HG03039 (cell line): ENCODE data around the gene SERPINA1.
"Not testable (repeated sequence)": the region's sequence is repeated elsewhere in the genome, so short reads cannot be mapped to it uniquely, and the experiment has no call there.

Experiments
- ATAC-seq: cut with Tn5 transposase; IDR thresholded peaks from one replicate; pipeline ENCODE4 v1.9.1; 2021; ENCODE audit warnings: mild to moderate bottlenecking, moderate library complexity; ENCODE audit not compliant: unreplicated experiment

SERPINA1 gene

DNA sequence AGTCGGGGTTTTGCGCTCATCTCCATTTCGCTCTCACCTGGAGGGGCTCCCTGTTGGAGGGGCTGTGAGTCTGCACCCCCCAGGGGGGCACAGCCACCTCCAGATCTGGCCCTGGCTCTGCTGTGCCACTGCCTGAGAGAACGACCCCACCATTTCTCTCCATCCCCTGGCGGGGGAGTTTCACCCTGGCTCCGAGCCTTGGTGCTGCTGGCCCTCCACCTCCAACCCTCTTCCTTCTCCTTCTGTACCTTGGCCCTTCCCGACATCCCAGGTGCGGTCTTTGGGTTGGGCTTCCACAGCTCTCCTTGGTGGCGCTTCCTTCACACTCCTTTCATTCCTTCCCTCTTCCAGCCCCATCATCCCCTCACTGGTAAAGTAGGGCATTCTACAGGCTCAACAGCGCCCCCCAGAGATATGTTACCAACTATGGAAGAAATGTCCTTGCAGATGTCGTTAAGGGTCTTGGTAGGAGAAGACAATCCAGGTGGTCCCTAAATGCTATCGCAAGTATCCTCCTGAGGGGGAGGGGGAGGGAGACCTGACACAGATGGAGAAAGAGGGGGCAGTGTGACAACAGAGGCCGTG, 16.3 kb downstream of the SERPINA1 start:
- no peak for ATAC-seq

DNA sequence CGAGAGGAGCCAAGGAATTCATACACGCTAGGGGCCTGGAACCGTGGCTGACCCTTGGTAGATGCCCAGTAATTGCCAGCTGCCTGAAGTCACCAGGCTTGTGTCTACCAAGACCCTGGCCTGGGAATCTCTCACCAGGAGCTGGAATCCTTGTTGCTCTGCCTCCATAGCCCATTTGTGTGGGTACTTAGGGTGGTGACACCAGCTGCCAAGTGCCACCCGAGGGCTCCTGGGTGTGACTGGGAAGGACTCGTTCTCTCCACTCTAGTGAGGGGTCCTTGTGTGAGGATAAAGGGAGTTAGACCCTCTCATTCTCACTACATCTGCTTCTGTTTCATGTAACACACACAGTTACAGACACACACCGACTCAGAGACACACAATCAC, 17.9 kb downstream of the SERPINA1 start:
- ATAC-seq = no peak

DNA sequence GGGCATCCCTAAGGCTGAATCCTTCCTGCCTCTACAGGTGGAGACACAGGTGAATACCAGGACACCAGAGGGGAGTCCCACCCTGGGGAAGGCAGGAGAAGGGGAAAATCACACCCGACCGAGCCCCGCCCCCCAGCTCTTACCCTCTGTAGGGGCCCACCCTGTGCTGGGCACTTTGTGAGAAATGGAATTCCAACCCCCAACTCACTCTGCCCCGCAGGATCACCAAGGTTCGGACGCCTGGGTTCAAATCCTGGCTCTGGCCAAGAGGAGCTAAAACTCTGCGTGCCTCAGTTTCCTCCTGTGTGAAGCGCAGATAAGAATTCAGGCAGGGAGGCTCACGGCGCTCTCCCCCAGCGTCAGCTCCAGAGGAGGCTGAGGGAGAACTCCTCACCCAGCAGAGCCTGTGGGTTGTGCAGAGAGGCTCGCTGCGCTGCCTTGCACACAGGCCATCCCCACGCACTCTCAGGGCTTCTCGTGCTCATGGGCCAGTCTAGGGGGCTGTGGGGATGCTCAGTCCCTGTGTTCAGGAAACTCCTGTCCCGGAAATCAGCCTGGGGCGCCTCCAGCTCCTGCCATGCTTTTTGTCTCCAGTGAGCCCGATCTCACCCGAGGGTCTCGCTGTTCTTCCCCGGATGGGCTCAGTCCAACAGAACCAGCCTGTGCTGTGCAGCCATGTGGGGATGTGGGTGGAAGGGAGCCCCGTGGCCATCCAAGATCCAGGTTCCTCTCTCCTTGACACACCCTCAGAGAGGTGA, 18.5 kb downstream of the SERPINA1 start:
- not testable (repeated sequence) for ATAC-seq

DNA sequence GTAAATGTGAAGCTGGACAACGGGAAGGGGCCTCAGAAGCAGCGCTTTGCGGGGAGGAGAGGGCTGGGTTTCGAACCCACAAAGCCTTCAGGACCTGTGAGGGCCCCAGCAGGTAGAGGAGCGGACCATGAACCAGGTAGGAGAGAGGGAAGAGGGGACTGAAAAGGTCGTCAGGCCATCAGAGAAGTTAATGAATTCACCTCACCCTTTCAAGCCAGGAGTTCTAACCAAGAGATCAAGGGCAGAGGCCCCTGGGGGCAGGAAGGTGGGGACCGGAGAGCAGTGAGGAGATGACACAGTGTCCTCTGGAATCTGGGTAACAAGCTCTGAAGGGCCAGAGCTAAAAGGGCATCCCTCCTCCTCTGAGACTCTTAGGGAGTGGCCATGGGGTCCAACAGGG, 19.4 kb downstream of the SERPINA1 start:
- no peak for ATAC-seq

DNA sequence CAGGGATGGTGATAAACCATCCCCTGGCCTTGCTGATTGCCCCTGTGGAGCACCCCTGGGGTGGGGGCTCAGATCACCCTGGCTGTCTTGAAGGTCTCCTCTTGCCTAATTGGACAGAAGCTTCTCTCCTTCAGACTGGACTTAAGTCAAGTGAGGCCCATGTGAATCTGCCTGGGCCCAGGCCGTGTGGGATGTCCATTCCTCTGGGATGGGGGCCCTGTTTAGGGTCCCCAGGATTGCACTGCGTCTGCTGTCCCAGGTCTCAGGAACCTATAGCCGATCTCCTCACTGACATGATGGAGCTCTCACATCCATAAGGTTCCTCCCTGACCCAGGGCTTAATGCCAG, 20.2 kb downstream of the SERPINA1 start:
- no peak for ATAC-seq

DNA sequence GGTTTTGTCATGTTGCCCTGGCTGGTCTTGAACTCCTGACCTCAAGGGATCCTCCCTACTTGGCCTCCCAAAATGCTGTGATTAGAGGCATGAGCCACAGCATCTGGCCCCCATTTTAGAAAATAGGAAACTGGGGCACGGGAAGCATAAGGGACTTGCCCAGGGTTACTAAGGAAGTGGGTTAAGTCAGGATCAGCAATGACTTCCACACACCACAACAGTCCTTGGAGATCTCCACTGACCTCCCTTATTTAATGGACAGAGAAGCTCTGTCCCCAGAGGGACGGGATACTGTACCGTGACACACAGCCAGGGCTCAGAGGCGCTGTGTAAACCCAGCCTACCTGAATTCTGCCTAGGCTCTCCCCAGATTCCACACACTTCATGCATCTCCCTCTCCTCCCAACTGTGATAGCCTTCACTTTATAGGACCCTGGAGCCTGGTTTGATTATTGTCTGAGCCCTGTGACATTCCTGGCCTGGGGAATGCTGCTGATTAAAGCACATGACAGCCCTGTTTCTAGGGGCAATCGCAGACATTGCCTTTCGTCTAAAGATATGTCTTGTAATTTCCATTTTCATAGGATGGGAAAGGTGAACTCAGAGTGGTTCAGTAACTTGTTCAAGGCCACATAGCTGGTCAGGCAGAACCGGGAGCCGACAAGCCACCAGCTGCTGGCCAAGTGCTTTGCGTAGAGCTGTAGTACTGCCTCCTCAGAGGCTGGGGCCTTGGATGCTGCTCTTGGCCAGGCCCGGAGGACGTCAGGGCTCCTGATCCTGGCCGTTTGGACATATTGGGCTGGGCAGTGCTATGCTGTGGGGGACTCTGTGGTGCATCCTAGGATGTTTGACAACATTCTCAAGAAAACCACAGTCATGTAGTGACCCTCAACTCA, 20.8 kb downstream of the SERPINA1 start:
- no peak for ATAC-seq

DNA sequence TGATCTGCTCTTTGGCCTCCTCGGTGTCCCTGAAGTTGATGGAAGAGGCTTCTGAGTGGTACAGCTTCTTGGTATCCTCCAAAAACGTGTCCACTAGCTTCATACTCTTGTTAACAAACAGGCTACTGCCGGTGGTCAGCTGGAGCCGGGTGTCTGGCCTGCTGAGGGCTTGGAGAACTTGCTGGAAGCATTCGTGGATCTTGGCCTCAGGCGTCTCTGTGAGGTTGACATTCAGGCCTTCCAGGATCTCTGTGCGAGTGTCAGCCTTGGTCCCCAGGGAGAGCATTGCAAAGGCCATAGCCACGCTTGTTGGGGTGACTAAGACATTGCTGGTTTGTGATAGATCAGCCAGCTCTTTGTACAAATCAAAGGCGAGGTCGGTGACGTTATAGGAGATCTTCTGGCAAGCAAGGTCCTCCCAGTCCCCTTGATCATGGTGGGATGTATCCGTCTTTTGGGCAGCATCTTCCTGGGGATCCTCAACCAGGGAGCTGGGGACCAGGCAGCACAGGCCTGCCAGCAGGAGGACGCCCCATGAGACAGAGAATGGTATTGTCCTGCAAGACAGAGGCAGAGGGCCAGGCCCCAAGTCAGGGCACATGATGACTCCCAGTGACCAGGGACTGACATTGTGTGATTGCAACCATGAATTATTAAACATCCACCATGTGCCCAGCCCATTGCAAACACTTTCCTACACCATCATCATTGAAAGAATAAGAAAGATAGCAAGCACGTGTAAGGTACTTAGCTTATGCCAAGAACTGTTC, 22.1 kb downstream of the SERPINA1 start, which contains the start of gene SERPINA2:
Gene SERPINA2 (minus strand): TSS at position 553 of the 770 bp plus-strand sequence.
- ATAC-seq = no peak

DNA sequence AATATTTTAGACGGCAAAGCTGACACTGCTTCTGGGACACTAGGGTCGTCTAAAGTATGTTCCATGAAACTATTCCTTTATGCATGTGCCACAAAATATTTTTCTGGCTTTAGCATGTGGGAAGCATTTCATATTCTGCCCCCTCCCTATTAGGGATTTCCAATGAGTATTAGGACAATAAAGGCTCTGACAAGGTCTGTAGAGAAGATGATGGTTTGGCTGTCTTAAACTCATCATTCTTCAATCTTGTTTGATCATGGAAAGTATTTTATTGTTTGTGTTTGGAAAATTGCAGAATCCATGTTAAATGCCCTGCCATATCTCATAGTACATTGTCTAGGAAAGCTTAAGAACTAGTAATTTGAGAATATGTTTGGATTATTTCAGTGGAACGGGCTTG, 22.8 kb downstream of the SERPINA1 start:
- no peak for ATAC-seq

DNA sequence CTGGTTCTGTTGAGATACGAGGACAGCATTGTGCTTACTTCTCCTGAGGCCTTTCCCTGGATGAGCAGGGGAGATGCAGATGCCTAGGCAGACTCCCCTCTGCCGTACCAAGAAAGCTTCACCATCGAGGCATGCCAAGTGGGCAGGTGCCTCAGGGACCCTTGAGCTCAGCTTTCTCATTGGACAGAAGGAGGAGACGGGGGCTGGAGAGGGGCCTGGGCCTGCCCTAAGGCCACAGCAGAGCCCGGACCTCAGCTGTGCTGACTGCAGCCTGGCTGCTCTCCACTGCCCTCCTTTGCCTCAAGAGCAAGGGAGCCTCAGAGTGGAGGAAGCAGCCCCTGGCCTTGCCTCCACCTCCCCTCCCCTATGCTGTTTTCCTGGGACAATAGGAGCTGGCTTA, 23.4 kb downstream of the SERPINA1 start:
- ATAC-seq = no peak

DNA sequence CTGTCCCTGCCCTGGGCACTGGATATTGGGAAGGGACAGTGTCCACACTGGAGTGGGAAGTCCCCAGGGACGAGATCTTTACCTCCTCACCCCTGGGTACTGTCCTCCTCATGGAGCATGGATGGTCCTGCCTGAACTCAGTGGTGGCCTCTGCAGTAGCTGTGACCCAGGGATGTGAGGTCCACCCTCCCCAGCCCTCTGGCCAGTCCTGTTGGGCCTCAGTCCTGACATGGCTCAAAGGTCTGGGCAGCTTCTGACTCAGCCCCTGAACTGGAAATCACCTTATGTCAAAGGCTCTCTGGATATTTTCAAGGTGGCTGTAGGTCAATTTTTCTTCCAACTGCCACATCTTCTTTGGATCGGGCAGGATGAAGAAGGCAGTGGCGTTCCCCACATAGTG, 24.4 kb downstream of the SERPINA1 start:
- no peak for ATAC-seq

DNA sequence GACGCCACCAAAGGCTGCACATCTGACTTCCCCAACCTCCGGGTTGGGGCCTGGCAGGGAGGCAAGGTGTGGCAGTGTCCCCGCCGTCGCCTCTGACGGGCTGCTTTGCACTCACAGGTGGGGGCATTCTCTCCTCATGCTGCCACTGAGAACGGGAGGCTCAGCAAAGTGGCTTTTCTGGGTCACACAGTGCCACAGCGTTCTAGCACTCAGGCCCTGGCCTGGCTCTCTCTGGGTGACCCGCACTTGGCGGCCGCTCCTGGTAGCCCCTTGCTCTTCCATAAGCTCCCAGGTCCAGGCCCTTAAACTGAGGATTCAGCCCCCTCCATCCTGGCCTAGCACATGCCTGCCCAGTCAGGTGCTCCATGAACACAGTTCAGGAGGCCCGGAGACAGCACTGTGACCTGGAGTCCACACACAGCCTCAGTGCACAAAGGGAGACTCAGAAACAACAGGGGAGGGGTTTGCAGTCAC, 25.2 kb downstream of the SERPINA1 start:
- ATAC-seq = no peak

DNA sequence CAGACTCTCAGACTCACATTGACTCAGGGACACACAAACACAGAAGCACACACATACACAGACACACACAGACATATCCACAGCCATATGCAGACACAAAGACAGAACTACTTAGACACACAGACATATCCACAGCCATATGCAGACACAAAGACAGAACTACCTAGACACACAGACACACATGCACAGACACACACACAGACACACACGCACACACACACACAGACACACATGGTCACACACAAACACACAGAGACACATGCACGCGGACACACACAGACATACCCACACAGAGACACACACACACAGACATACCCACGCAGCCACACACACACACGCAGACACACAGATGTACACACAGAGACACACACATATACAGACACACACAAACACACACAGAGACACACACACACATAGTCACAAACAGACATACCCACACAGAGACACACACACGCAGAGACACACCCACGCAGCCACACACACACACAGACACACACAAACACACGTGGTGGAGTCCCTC, 25.7 kb downstream of the SERPINA1 start:
- no peak for ATAC-seq

DNA sequence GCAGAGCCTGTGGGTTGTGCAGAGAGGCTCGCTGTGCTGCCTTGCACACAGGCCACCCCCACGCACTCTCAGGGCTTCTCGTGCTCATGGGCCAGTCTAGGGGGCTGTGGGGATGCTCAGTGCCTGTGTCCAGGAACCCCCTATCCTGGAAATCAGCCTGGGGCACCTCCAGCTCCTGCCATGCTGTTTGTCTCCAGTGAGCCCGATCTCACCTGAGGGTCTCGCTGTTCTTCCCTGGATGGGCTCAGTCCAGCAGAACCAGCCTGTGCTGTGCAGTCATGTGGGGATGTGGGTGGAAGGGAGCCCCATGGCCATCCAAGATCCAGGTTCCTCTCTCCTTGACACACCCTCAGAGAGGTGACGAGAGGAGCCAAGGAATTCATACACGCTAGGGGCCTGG, 26.7 kb downstream of the SERPINA1 start:
- no peak for ATAC-seq

DNA sequence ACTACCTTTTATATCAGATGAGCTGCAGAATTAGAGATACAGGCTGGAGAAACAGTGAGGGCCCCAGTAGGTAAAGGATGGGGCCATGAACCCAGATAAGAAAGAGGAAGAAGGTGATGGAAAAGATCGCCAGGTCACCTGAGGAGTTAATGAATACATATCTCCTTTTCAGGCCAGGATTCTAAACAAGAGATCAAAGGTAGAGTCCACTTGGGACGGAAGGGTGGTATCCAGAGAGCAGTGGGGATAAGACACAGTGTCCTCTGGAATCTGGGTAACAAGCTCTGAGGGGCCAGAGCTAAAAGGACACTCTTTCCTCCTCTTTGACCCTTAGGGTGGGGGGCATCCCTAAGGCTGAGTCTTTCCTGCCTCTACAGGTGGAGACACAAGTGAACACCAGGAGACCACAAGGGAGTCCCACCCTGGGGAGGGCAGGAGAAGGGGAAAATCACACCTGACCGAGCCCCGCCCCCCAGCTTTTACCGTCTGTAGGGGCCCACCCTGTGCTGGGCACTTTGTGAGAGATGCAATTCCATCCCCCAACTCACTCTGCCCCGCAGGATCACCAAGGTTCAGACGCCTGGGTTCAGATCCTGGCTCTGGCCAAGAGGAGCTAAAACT, 27.3 kb downstream of the SERPINA1 start:
- no peak for ATAC-seq

DNA sequence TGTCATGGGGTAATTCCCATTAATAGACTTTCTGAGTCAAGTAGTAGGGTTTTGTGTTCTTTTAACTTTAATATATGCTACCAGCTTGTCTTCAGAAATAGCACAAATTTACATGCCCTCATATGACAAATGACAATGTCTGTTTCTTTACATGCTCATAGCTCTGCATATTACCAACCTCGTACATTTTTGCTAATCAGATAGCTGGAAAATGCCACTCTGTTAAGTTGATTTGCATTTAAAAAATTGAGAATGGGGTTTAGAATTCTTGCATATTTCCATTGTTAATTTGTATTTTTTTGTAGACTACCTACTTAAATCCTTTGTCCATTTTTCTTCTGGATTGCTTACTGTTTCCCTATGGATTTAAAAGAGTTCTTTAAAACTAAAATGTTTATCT, 31.2 kb downstream of the SERPINA1 start:
- no peak for ATAC-seq

DNA sequence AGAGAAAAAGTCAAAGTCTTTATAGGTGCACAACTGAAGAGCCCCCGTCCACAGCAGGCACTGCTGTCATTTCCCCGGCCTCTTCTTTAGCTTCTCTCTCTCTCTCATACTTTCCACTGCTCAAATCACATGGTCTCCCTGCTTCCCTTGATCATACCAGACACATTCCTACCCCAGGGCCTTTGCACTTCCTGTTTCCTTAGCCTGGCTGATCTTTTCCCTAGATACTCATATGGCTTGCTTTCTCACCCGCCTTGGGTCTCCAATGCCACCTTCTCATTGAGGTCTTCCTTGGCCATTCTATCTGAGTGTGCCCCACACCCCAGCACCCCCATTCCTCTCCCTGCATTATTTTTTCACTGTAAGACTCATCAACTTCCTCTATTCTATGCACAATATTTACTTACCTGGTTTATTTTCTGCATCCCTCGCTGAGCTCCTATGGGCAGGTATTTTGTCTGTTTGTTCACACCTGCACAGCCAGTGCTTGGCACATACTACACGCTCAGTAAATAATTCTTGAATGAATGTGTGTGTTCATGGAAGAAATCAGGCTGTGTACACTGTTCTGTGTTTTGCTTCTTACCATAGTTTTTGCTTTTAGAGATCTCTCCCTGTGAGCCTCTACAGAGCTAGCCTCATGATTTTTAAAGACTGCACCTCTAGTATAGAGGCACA, 31.9 kb downstream of the SERPINA1 start:
- no peak for ATAC-seq

DNA sequence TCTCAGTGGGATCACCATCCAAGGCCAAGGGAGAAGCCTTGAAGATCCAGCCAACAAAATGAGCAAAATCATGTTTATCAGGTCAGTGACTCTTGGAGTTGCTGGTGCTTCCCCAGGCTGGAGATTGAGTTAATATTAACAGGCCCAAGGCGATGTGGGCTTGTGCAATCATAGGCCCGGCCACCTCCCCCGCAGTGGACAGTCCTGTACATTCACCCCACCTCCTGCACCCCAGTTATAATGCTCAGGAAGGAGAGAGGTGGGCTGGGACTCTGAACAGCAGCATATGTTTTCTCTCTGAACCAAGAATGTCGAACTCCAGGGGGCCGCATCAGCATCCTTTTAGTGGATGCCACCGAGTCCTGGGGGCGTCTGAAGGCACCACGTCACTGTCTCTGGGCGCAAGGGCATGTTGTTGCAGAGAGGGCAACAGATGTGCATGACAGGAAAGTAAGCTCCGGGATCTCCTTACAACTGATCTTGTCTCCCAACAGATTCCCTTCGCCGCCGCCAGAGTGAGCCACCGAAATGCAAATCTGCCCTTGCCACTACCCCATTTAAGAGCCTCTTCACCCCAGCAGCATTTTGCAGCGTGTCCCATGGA, 33.1 kb downstream of the SERPINA1 start:
- no peak for ATAC-seq

DNA sequence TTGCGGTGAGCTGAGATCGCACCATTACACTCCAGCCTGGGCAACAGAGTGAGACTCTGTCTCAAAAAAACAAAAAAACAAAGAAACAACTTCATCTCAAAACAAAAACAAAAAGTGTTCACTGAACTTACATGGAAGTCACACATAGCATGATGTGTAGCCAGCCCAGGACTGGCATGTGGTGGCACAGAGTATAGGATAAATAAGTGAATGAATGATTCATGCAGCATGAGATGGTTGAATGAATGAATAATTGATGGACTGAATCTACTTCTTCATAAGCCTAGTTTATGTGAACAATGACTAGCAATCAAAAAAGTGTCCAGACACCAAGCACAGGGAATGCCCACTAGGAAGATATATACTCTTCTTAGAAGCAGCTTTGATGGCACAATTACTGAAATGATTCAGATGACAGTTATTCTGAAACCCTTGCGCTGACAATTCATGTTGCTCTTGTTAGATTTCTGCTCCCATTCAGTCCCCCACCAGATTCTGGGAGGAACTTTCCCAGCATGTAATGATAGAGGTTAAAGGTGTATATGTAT, 33.7 kb downstream of the SERPINA1 start:
- no peak for ATAC-seq

DNA sequence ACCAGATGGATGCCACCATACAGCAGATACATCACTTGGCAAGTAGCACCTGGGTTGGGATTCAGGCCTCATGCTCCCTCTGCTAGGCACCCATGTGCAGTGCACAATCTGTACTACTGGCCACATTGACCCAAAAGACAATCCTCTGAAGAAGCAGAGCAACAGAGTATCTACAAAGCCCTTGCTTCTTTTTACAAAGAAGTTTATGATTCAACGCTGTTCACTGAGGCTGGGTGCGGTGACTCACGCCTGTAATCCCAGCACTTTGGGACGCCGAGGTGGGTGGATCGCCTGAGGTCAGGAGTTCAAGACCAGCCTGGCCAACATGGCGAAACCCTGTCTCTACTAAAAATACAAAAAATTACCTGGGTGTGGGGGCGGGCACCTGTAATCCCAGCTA, 34.2 kb downstream of the SERPINA1 start:
- not testable (repeated sequence) for ATAC-seq
